Measurements from ENCODE around the gene CTU2.

The CTU2 gene

GRCh38 chr16:88760424-88761142, 54.3 kb downstream of the CTU2 start:
- DNase-seq (ENCODE audit: low spot score): no peak

GRCh38 chr16:88761143-88761534, 54.8 kb downstream of the CTU2 start:
- no peak for DNase-seq (ENCODE audit: low spot score)

- DNase-seq (ENCODE audit: low spot score): no peak
Observed at GRCh38 chr16:88761830-88762229, 55.5 kb downstream of the CTU2 start.

- no peak for DNase-seq (ENCODE audit: low spot score)
Observed at GRCh38 chr16:88762258-88762870, 56.1 kb downstream of the CTU2 start.

- DNase-seq (ENCODE audit: low spot score): no peak
Observed at GRCh38 chr16:88762941-88763340, 56.6 kb downstream of the CTU2 start.

GRCh38 chr16:88763502-88764053, 57.3 kb downstream of the CTU2 start:
- DNase-seq (ENCODE audit: low spot score): no peak

GRCh38 chr16:88764080-88764479, 57.8 kb downstream of the CTU2 start:
- DNase-seq (ENCODE audit: low spot score): no peak

- DNase-seq (ENCODE audit: low spot score): no peak
Observed at GRCh38 chr16:88764913-88765349, 58.6 kb downstream of the CTU2 start.

Measured in SK-N-DZ (cell line).